GM10248 (cell line): ENCODE data around the gene NXF1.

ENCODE experiments used
- CTCF ChIA-PET: fragments of 300-600 bp; sonication (Branson Sonifier 250); formaldehyde crosslinking; extraction: SDS; loops from one replicate; lab custom pipeline; 2021; ENCODE audit warnings: antibody characterized with exemption; lab: Yijun Ruan, JAX
- POLR2A ChIA-PET: fragments of 350-650 bp; sonication (Branson Sonifier 250); formaldehyde crosslinking; extraction: SDS; loops from one replicate; lab custom pipeline; 2020; ENCODE audit warnings: antibody characterized with exemption; lab: Yijun Ruan, JAX
- DNase-seq: peaks from one replicate; pipeline ENCODE4 v3.0.0; 2012; ENCODE audit errors: extremely low spot score
- TF ChIP-seq, protein P1 (sequence below): IDR thresholded peaks from 2 replicates; pipeline ENCODE4 v1.5.1; 2012; ENCODE audit warnings: mild to moderate bottlenecking, low read depth; ENCODE audit errors: extremely low read depth, missing control alignments, control extremely low read depth

NXF1 gene

DNA sequence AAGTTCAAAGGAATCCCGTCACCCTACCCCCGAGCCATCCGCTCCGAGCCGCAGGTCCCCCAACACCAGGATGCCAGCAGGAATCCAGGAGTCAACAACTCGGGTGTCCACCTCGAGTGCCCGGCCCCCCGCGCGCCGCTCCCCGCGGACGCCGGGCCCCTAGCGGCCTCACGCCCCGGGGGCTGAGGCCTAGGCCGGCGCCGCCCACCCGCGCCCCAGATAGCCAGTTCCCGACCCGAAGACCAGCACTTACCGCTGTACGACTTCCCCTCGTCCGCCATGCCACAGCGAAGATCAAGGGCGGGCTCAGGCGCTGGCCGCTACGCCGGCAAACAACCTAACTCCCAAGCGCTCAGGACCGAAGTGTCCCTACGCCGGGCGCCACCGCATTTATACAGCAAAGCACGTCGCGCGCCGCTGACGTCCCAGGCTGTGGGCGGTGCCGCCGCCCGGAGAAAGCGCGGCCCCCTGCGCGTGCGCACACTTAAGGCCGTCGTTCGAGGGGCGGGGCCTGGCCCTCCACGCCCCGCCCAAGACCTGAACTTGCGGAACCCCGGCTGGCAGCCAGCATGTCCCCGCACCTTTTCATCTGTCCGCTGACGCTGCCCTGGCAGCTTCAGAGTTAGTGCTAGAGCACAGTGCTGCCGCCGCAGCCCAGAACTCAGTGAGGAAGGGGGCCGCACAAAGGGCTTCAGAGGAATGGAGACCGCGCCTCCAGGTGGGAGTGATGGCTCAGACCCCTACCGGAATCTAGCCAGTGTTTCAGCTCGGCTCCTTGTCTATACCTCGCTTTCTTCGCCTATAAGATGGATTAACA, at the start of gene NXF1:
Gene NXF1, minus strand, starts transcription at position 365 of the 817 bp plus-strand sequence. Its CDS starts 84 bp downstream, at position 281.
- ChIA-PET CTCF (interaction anchor here (0.9 to 3.7 kb wide), 6 partner anchors 10 to 27 kb away, joined by 3 to 24 read pairs (median 4); partner anchors contain the start of genes STX5 and TMEM179B), POLR2A (interaction anchor here (0.6 to 2.4 kb wide), 18 partner anchors 9 to 140 kb away, joined by 3 to 25 read pairs (median 4); partner anchors contain the start of genes C11orf98, CSKMT, STX5 and TEX54)
- peak; percentile 100 for DNase-seq
- TF ChIP-seq, protein P1, sequence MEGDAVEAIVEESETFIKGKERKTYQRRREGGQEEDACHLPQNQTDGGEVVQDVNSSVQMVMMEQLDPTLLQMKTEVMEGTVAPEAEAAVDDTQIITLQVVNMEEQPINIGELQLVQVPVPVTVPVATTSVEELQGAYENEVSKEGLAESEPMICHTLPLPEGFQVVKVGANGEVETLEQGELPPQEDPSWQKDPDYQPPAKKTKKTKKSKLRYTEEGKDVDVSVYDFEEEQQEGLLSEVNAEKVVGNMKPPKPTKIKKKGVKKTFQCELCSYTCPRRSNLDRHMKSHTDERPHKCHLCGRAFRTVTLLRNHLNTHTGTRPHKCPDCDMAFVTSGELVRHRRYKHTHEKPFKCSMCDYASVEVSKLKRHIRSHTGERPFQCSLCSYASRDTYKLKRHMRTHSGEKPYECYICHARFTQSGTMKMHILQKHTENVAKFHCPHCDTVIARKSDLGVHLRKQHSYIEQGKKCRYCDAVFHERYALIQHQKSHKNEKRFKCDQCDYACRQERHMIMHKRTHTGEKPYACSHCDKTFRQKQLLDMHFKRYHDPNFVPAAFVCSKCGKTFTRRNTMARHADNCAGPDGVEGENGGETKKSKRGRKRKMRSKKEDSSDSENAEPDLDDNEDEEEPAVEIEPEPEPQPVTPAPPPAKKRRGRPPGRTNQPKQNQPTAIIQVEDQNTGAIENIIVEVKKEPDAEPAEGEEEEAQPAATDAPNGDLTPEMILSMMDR, result no peak

DNA sequence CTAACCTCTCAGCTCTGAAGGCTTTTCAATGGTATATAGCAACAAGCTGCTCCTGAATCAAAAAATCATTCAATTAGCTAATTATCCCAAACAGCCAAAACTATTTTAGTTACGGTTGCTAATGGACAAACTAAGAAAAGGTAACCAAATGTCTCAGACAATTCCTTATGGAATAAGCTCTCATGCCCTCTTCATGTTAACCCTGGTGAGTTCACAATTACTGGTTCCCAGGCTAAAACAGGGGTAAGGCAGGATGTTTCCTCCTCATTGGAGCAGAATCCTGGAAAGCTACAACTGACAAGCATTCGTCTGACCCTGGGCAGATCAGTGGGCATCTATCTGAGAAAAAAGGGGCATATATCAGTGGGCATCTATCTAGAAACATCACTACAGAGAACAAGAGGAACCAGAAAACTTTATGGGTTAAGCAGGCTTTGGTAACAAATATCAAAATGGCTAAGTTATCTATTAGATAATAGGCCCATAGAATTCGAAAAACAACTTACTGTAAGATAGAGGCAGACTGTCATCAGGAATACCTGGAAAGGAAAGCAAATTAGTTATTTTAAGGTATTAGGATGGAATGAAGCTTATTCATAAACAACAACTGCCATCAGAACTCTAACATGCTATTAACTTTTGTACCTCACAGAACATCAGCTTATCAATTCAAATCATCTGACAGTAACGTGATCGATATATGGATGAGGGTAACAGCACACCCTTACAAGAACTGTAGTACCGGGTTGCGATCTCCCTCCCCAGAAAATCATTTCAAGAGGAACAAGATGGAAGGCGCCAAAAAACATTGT, 49.0 kb upstream of the NXF1 start:
- ChIA-PET CTCF (interaction anchor here (0.7 to 2.8 kb wide), 8 partner anchors 7 to 241 kb away, joined by 3 to 16 read pairs (median 3); partner anchors contain the start of genes EML3 and ROM1), POLR2A (interaction anchor here (0.5 to 9.0 kb wide), 18 partner anchors 9 to 280 kb away, joined by 3 to 236 read pairs (median 8); partner anchors contain the start of genes C11orf98, CSKMT, EEF1G and HNRNPUL2)
- DNase-seq, result no peak
- TF ChIP-seq, protein P1, result no peak

DNA sequence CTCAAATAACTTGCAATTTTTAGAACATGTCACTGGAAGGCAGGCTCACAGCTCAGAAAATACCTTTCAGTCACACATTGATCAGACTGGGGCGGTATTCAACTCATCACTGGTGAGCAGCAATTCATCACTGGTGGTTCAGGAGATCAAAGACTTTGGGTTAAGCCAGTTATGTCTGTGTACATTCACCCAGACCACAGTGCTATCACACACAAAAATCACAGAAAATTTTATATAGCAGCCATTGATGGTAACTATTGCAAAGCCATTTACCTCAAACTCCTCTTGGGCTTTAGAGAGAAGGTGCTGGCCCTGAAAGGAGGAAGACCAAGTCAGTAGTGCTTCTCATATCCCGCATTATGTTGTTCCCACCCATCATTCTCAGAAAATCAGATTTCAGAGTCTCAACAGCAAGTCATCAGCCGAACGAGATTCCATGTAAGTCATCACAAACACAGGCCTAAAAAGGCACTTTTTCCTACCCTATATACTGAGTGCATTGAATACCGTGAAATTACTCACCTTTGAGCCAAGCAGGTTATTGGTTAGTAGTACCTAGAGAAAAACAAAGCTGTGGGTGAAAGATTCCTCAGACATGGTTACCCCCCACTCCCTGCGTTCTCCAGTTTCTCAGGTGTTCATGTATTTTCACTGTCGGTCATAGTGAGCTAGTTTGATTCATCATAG, 48.2 kb upstream of the NXF1 start:
- no peak for DNase-seq
- CTCF ChIA-PET, result interaction anchor here (0.7 to 2.8 kb wide), 9 partner anchors 8 to 240 kb away, joined by 3 to 16 read pairs (median 3); partner anchors contain the start of genes EML3 and ROM1
- TF ChIP-seq, protein P1, result no peak
- POLR2A ChIA-PET, result interaction anchor here (0.7 to 9.0 kb wide), 9 partner anchors 8 to 279 kb away, joined by 3 to 236 read pairs (median 10); partner anchors contain the start of genes C11orf98, CSKMT, EEF1G and STX5

DNA sequence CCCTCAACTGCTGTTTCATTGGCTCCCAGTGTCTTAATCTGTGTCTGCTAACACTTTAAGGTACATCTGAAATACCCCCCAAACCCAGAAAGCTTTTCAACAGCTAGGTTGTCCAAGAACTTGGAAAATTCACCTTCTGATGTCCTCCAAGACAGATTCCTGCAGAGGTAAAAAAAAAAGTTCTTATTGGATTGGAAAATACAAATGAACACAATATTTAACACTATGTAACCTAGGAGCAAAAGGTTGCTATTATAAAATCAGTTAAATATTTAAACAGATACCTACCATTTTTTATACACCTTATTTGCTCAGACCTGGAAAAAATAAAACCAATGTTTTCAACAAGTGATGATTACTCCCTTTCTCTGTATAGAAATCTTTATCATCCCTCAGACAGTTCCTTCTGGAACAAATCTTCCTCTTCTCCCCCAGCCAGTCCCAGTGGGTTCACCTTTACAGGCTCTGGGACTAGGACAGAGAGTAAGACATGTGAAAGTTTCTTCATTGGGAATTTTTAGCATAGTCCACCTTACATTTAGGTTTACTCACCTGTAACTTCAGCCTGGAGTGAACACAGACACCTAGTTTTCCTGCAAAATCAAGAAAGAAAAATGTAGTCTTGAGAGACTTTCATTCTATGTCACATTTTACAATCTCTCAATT, 47.4 kb upstream of the NXF1 start:
- TF ChIP-seq, protein P1, result no peak
- no peak for DNase-seq
- ChIA-PET POLR2A (interaction anchor here (0.7 to 9.0 kb wide), 4 partner anchors 9 to 66 kb away, joined by 3 to 236 read pairs (median 4); partner anchors contain the start of genes STX5 and WDR74), CTCF (interaction anchor here (0.8 to 1.7 kb wide), 7 partner anchors 9 to 240 kb away, joined by 3 to 6 read pairs (median 3); partner anchors contain the start of genes EML3, ROM1 and SLC3A2)

DNA sequence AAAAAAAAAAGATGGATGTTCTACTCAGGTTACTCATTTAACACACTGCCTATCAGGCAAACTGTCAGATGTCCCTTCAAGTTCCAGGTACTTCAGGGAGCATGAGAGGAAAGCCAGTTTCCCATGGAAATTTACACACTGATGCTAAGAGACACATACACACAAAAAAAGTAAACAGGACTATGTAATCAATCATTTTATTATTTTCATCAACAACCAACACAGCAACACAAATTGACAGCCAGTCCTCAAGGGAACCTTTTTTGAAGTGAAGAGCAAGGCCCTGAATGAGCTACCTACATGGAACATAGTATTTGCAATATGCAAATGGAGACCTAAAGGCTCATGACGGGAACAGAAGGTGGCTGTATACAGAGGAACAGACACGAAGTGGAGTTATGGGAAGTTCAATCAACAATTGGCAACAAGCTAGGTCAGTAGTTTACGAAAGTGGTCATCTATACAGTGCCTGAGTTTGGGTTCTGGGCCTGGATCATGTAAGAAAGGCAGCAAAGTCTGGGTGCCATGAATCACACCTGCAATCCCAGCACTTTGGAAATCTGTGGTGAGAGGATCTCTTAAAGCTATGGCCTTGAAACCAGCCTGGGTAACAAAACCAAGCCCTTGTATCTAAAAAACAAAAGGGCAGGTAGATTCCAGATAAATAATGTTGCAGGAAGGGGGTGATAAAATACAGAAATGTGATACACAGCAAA, 46.7 kb upstream of the NXF1 start:
- no peak for DNase-seq
- ChIA-PET POLR2A (interaction anchor here (0.5 to 9.0 kb wide), 7 partner anchors 10 to 1069 kb away, joined by 3 to 236 read pairs (median 3); partner anchors contain the start of genes STX5 and WDR74), CTCF (interaction anchor here (0.9 to 1.7 kb wide), 4 partner anchors 10 to 66 kb away, joined by 3 to 6 read pairs (median 4); partner anchors contain the start of gene SLC3A2)
- TF ChIP-seq, protein P1, result no peak
